Panc1 (cell line): ENCODE data around the gene RAB28. TPM values are rescaled to one million over a fixed set of nuclear protein-coding genes. Genes with fewer than 3 reads are reported as not detected.

Experiments
- ATAC-seq: fragments of 200-7000 bp; cut with Tn5 transposase; 2 replicates; pipeline ENCODE4 v1.9.1; 2020; ENCODE audit warnings: mild to moderate bottlenecking, moderate library complexity
- BruUV-seq: library from RNA; stranded (reverse); fragments of 400-500 nt; replicated peaks from 2 replicates; lab custom pipeline; 2021; lab: Mats Ljungman, UMichigan
- CTCF ChIA-PET: fragments of 300-600 bp; sonication (Branson Sonifier 250); formaldehyde crosslinking; loops from one replicate; lab custom pipeline; 2022; ENCODE audit warnings: antibody characterized with exemption; lab: Charles Lee
- POLR2A ChIA-PET: fragments of 300-600 bp; sonication (Branson Sonifier 250); formaldehyde crosslinking; loops from one replicate; lab custom pipeline; 2022; ENCODE audit warnings: antibody characterized with exemption; lab: Charles Lee
- DNase-seq: peaks from one replicate; pipeline ENCODE4 v3.0.0-alpha.2; 2010; ENCODE audit warnings: low read depth, low spot score
- H3K27ac ChIP-seq: 2 replicates; pipeline ENCODE4 v1.5.1; 2011; ENCODE audit warnings: mild to moderate bottlenecking, low read length, inconsistent platforms
- H3K27me3 ChIP-seq: fragments of 200-500 bp; sonication (Bioruptor generic); 2 replicates; pipeline ENCODE4 v1.6.0; 2014; ENCODE audit warnings: low read length, inconsistent platforms; ENCODE audit not compliant: control insufficient read depth, insufficient read depth
- H3K36me3 ChIP-seq: fragments of 200-500 bp; sonication (Bioruptor generic); 2 replicates; pipeline ENCODE4 v1.5.1; 2014; ENCODE audit warnings: inconsistent platforms, mild to moderate bottlenecking, low read length, moderate library complexity; ENCODE audit not compliant: control insufficient read depth, insufficient read depth
- H3K4me1 ChIP-seq: 2 replicates; pipeline ENCODE4 v1.5.1; 2011; ENCODE audit warnings: inconsistent platforms, mild to moderate bottlenecking, low read length, moderate library complexity; ENCODE audit not compliant: control insufficient read depth, insufficient read depth
- H3K4me3 ChIP-seq, 2 experiments: 2 replicates each; pipeline ENCODE4 v1.5.1; 2011 to 2012; ENCODE audit warnings: low read depth in 2 of 2, low read length in 2 of 2, mild to moderate bottlenecking in 2 of 2, inconsistent platforms in 1 of 2, moderate library complexity in 1 of 2
- H3K9me3 ChIP-seq: fragments of 200-500 bp; sonication (Bioruptor generic); 2 replicates; pipeline ENCODE4 v1.5.1; 2014; ENCODE audit warnings: low read depth, mild to moderate bottlenecking, inconsistent platforms, low read length, moderate library complexity; ENCODE audit not compliant: control insufficient read depth, insufficient read depth
- POLR2AphosphoS5 ChIP-seq: IDR thresholded peaks from 2 replicates; pipeline ENCODE4 v1.6.1; 2012; ENCODE audit warnings: mild to moderate bottlenecking, low read depth, low read length, moderate library complexity
- SIN3A ChIP-seq: IDR thresholded peaks from 2 replicates; pipeline ENCODE4 v1.6.1; 2012; ENCODE audit warnings: low read depth, mild to moderate bottlenecking, low read length, moderate library complexity, borderline replicate concordance; ENCODE audit not compliant: insufficient read depth
- TCF7L2 ChIP-seq: IDR thresholded peaks from 2 replicates; pipeline ENCODE4 v1.6.1; 2011; ENCODE audit warnings: mild to moderate bottlenecking, low read depth, low read length, inconsistent platforms
- in situ Hi-C: cut with HindIII; loops from 2 replicates; pipeline ENCODE4 v1.10.0; 2016; ENCODE audit warnings: low sequenced_read_pairs, low pct_unique_long_range_greater_than_20kb
- intact Hi-C: fragments of 100-400 bp; cut with micrococcal nuclease; formaldehyde crosslinking; loops from one replicate; pipeline ENCODE4 v1.10.0; 2022; ENCODE audit not compliant: unreplicated experiment
- total RNA-seq: library from RNA; stranded (reverse); gene quantifications from one replicate; pipeline ENCODE4 v1.2.1, GENCODE V29; 2021; ENCODE audit not compliant: unreplicated experiment
- TF ChIP-seq, protein P1 (sequence below), 2 experiments: IDR thresholded peaks; 2 replicates each; pipeline ENCODE4 v1.6.1; 2011 to 2012; ENCODE audit warnings: low read depth in 2 of 2, control low read depth in 1 of 2, low read length in 1 of 2, mild to moderate bottlenecking in 1 of 2, moderate library complexity in 1 of 2; ENCODE audit not compliant: insufficient read depth in 1 of 2
- TF ChIP-seq, protein P2 (sequence below): fragments of 450-650 bp; IDR thresholded peaks from 2 replicates; pipeline ENCODE4 v1.5.1; 2017; ENCODE audit warnings: mild to moderate bottlenecking

The RAB28 gene
- total RNA-seq, 1 experiment from 2014 or later: 10.2 TPM

DNA sequence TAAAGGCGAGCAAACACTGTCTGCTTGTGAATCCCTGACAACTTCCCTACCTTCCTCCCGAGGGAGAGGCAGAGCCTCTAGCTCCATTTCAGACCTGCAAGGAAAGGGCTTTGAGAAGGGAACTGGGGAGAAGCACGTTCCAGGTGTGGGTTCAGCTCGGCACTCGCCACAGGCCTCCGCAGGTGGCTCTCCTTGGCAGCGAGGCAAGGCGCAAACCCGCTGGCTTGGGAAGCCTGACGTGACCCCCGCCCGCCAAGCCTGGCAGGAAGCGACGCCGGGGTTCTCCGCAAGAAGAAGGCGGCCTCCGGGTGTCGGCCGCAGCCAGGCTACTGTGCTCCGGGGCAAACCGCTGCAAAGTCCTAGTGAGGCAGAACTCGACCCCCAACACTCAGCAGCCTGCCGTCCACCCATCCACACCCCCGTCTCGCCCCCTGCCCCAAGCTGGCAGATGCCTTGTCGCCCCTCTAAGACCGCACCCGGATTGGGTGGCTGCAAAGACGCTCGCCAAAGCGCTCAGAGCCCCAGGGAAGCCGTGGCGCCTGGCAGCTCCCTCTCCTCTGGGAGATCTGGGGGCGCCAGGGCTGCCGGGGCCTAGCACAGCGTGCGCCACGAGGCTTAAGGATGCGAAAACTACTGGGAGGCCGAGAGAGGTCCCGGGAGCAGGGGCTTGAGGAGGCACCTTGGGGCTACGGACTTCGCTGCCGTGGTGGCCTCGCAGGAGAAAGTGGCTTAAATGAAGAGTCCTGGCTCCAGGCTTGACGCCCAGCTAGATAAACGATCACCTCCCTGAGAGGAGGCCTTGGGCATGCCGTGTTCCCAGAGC lies 38.4 kb upstream of the RAB28 start:
- DNase-seq (no peak), ATAC-seq (no peak)
- no TSS peak for BruUV-seq
- Histone ChIP-seq H3K4me1 (no peaks in the 10 kb centered on the region), H3K27ac (no peak overlapping the region), H3K27me3 (no peaks in the 10 kb centered on the region), H3K9me3 (no peaks in the 10 kb centered on the region), H3K36me3 (no peaks in the 10 kb centered on the region), H3K4me3 (no peak overlapping the region)
- ChIA-PET CTCF (no interaction called here), POLR2A (no interaction called here)
- TF ChIP-seq, protein P1, sequence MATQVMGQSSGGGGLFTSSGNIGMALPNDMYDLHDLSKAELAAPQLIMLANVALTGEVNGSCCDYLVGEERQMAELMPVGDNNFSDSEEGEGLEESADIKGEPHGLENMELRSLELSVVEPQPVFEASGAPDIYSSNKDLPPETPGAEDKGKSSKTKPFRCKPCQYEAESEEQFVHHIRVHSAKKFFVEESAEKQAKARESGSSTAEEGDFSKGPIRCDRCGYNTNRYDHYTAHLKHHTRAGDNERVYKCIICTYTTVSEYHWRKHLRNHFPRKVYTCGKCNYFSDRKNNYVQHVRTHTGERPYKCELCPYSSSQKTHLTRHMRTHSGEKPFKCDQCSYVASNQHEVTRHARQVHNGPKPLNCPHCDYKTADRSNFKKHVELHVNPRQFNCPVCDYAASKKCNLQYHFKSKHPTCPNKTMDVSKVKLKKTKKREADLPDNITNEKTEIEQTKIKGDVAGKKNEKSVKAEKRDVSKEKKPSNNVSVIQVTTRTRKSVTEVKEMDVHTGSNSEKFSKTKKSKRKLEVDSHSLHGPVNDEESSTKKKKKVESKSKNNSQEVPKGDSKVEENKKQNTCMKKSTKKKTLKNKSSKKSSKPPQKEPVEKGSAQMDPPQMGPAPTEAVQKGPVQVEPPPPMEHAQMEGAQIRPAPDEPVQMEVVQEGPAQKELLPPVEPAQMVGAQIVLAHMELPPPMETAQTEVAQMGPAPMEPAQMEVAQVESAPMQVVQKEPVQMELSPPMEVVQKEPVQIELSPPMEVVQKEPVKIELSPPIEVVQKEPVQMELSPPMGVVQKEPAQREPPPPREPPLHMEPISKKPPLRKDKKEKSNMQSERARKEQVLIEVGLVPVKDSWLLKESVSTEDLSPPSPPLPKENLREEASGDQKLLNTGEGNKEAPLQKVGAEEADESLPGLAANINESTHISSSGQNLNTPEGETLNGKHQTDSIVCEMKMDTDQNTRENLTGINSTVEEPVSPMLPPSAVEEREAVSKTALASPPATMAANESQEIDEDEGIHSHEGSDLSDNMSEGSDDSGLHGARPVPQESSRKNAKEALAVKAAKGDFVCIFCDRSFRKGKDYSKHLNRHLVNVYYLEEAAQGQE (IDR thresholded peaks at IDR 0.05; ENCODE audit: insufficient read depth in 1 of 2, low read depth in 2 of 2, low read length in 1 of 2): no peak
- TF ChIP-seq TCF7L2 (no peak), POLR2AphosphoS5 (no peak), SIN3A (no peak)
- TF ChIP-seq, protein P2, sequence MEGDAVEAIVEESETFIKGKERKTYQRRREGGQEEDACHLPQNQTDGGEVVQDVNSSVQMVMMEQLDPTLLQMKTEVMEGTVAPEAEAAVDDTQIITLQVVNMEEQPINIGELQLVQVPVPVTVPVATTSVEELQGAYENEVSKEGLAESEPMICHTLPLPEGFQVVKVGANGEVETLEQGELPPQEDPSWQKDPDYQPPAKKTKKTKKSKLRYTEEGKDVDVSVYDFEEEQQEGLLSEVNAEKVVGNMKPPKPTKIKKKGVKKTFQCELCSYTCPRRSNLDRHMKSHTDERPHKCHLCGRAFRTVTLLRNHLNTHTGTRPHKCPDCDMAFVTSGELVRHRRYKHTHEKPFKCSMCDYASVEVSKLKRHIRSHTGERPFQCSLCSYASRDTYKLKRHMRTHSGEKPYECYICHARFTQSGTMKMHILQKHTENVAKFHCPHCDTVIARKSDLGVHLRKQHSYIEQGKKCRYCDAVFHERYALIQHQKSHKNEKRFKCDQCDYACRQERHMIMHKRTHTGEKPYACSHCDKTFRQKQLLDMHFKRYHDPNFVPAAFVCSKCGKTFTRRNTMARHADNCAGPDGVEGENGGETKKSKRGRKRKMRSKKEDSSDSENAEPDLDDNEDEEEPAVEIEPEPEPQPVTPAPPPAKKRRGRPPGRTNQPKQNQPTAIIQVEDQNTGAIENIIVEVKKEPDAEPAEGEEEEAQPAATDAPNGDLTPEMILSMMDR: no peak
- intact Hi-C loops (no loop called here), in situ Hi-C loops (no loop called here)

DNA sequence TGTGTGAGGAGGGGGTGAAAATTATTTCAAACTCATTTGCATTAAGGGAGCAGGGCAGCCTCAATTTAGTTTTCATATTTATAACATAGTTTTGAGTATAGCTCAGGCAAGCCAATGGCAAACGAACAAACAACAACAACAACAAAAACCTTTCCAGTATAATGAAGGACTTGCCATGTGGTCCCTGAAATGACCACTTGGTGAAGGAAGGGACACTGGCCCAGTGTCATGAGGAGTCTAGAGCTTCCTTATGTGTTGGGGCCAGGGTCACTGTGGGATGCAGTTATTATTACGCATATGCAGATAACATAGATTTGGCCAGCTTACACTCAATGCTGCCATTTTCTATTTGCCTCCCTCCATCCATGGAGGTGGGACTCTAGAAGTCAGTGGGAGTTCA lies 36.9 kb upstream of the RAB28 start:
- ChIA-PET POLR2A (no interaction called here), CTCF (no interaction called here)
- intact Hi-C loops (no loop called here), in situ Hi-C loops (no loop called here)
- Histone ChIP-seq H3K9me3 (no peaks in the 10 kb centered on the region), H3K27me3 (no peaks in the 10 kb centered on the region), H3K4me3 (no peak overlapping the region), H3K36me3 (no peaks in the 10 kb centered on the region), H3K4me1 (no peaks in the 10 kb centered on the region), H3K27ac (no peak overlapping the region)
- no peak for ATAC-seq
- no TSS peak for BruUV-seq
- no peak for TF ChIP-seq SIN3A
- TF ChIP-seq TCF7L2: no peak
- TF ChIP-seq, protein P2: no peak
- TF ChIP-seq POLR2AphosphoS5: no peak
- TF ChIP-seq, protein P1 (IDR thresholded peaks at IDR 0.05; ENCODE audit: insufficient read depth in 1 of 2, low read depth in 2 of 2, low read length in 1 of 2): no peak
- DNase-seq: no peak
